GM18507 (cell line): ENCODE results near the gene PNPLA5.

ENCODE experiments used
- DNase-seq: peaks from one replicate; pipeline ENCODE4 v3.0.0; 2011; ENCODE audit warnings: low read depth; ENCODE audit not compliant: insufficient read length; ENCODE audit errors: extremely low spot score
- FAIRE-seq: peaks from 2 replicates; lab custom pipeline; 2011; peaks lifted over from hg19 to GRCh38; lab: Jason Lieb, UNC

PNPLA5 gene

GRCh38 chr22:43859176-43859575 lies 32.6 kb downstream of the PNPLA5 start:
- FAIRE-seq (no peak), DNase-seq (no peak)

GRCh38 chr22:43858156-43858895 lies 33.5 kb downstream of the PNPLA5 start:
- FAIRE-seq: no peak
- DNase-seq: no peak

GRCh38 chr22:43857367-43857766 lies 34.4 kb downstream of the PNPLA5 start:
- FAIRE-seq (no peak), DNase-seq (no peak)

GRCh38 chr22:43855431-43855830 lies 36.4 kb downstream of the PNPLA5 start:
- DNase-seq (no peak), FAIRE-seq (no peak)

- DNase-seq: no peak
- FAIRE-seq: no peak
Observed at GRCh38 chr22:43854786-43855271, 37.0 kb downstream of the PNPLA5 start.

GRCh38 chr22:43854121-43854785 lies 37.6 kb downstream of the PNPLA5 start:
- no peak for FAIRE-seq
- no peak for DNase-seq

- DNase-seq (no peak), FAIRE-seq (no peak)
Observed at GRCh38 chr22:43853328-43853931, 38.4 kb downstream of the PNPLA5 start.

GRCh38 chr22:43852573-43853327 lies 39.1 kb downstream of the PNPLA5 start:
- DNase-seq (no peak), FAIRE-seq (no peak)

GRCh38 chr22:43851979-43852307 lies 39.9 kb downstream of the PNPLA5 start:
- no peak for FAIRE-seq
- DNase-seq: no peak

- FAIRE-seq: no peak
- DNase-seq: no peak
Observed at GRCh38 chr22:43851058-43851978, 40.5 kb downstream of the PNPLA5 start.

GRCh38 chr22:43850529-43850928 lies 41.3 kb downstream of the PNPLA5 start:
- FAIRE-seq (no peak), DNase-seq (no peak)

GRCh38 chr22:43849731-43850130 lies 42.1 kb downstream of the PNPLA5 start:
- FAIRE-seq (no peak), DNase-seq (no peak)

GRCh38 chr22:43848366-43849171 lies 43.2 kb downstream of the PNPLA5 start:
- DNase-seq: no peak
- no peak for FAIRE-seq

- DNase-seq (no peak), FAIRE-seq (no peak)
Observed at GRCh38 chr22:43847376-43848289, 44.2 kb downstream of the PNPLA5 start.

GRCh38 chr22:43846966-43847365 lies 44.8 kb downstream of the PNPLA5 start:
- DNase-seq (no peak), FAIRE-seq (no peak)

GRCh38 chr22:43845981-43846380 lies 45.8 kb downstream of the PNPLA5 start:
- no peak for FAIRE-seq
- DNase-seq: no peak
